K562 (cell line): ENCODE results near the gene BCL6B. TPM values are rescaled to one million over a fixed set of nuclear protein-coding genes. Genes with fewer than 3 reads are reported as not detected.
A peak's percentile ranks its signal among the peaks of the same experiment; 100 is the strongest.

Experiments
- ATAC-seq: fragments of 200-7000 bp; cut with Tn5 transposase; 3 replicates; pipeline ENCODE4 v1.9.1; 2020; ENCODE audit warnings: moderate library complexity
- BruUV-seq: library from RNA; stranded (reverse); fragments of 400-500 nt; replicated peaks from 2 replicates; lab custom pipeline; 2021; lab: Mats Ljungman, UMichigan
- CTCF ChIA-PET: fragments of 300-600 bp; formaldehyde crosslinking; extraction: SDS; loops from one replicate; lab custom pipeline; 2021; ENCODE audit warnings: low intra/inter-chr PET ratio; lab: Yijun Ruan, JAX
- POLR2A ChIA-PET: fragments of 300-600, 350-650 bp; sonication (Branson Sonifier 250); formaldehyde crosslinking; extraction: SDS; loops from one replicate; lab custom pipeline; 2021; ENCODE audit warnings: antibody characterized with exemption, inconsistent platforms; lab: Yijun Ruan, JAX
- DNase-seq, 4 experiments: peaks; one replicate each; pipeline versions ENCODE4 v3.0.0 to v3.0.0-alpha.2; 2011 to 2018; ENCODE audit warnings: low spot score in 3 of 4, mixed read lengths in 3 of 4; ENCODE audit errors: extremely low read depth in 1 of 4
- FAIRE-seq: peaks from 2 replicates; lab custom pipeline; 2011; peaks lifted over from hg19 to GRCh38; lab: Jason Lieb, UNC
- H2AFZ ChIP-seq: 2 replicates; pipeline ENCODE4 v1.6.0; 2011; ENCODE audit warnings: low read depth, low read length, control low read depth, inconsistent platforms
- H3K27ac ChIP-seq: fragments of 200-600 bp; 3 replicates; pipeline ENCODE4 v1.8.0; 2011; ENCODE audit warnings: low read depth, mild to moderate bottlenecking, control low read depth, inconsistent platforms, low read length, moderate library complexity, mixed read lengths; ENCODE audit errors: extremely low read depth
- H3K27me3 ChIP-seq, 2 experiments: fragments of 300-600 bp in 1 of 2; 2 replicates in 1 of 2; 3 replicates in 1 of 2; pipeline versions ENCODE4 v1.6.0 to v1.8.0; 2011; ENCODE audit warnings: inconsistent platforms in 2 of 2, low read length in 2 of 2, mild to moderate bottlenecking in 1 of 2, mixed read lengths in 1 of 2, moderate library complexity in 1 of 2; ENCODE audit not compliant: control insufficient read depth in 2 of 2, insufficient read depth in 2 of 2
- H3K36me3 ChIP-seq: fragments of 300-600 bp; 3 replicates; pipeline ENCODE4 v1.8.0; 2011; ENCODE audit warnings: mild to moderate bottlenecking, low read length, inconsistent platforms; ENCODE audit not compliant: control insufficient read depth, insufficient read depth
- H3K4me1 ChIP-seq, 2 experiments: fragments of 200-600 bp in 1 of 2; replicated peaks in 1 of 2; 2 replicates in 1 of 2; 3 replicates in 1 of 2; pipeline versions ENCODE4 v1.5.1 to v1.8.0; 2011; ENCODE audit warnings: inconsistent platforms in 2 of 2, low read length in 2 of 2, mild to moderate bottlenecking in 1 of 2, mixed read lengths in 1 of 2, moderate library complexity in 1 of 2; ENCODE audit not compliant: control insufficient read depth in 2 of 2, insufficient read depth in 2 of 2
- H3K4me2 ChIP-seq: 2 replicates; pipeline ENCODE4 v1.6.1; 2011; ENCODE audit warnings: low read length, control low read depth, inconsistent platforms, mixed read lengths; ENCODE audit not compliant: insufficient read depth
- H3K4me3 ChIP-seq: fragments of 200-600 bp; sonication (generic), shearing (Covaris generic); 2 replicates; pipeline ENCODE4 v1.5.1; 2016; ENCODE audit warnings: control low read depth, inconsistent platforms
- H3K79me2 ChIP-seq: fragments of 200-600 bp; 3 replicates; pipeline ENCODE4 v1.8.0; 2011; ENCODE audit warnings: low read length, inconsistent platforms; ENCODE audit not compliant: control insufficient read depth, insufficient read depth
- H3K9ac ChIP-seq, 2 experiments: 2 replicates each; pipeline versions ENCODE4 v1.6.0 to v1.6.1; 2011; ENCODE audit warnings: low read depth in 2 of 2, low read length in 2 of 2, control low read depth in 1 of 2, inconsistent platforms in 1 of 2, mild to moderate bottlenecking in 1 of 2, mixed read lengths in 1 of 2; ENCODE audit not compliant: insufficient read depth in 1 of 2
- H3K9me1 ChIP-seq: one replicate; pipeline ENCODE4 v1.6.0; 2011; ENCODE audit warnings: inconsistent platforms, mild to moderate bottlenecking, low read length, moderate library complexity; ENCODE audit not compliant: control insufficient read depth, insufficient read depth
- H3K9me3 ChIP-seq: replicated peaks from 2 replicates; pipeline ENCODE4 v1.5.1; 2011; ENCODE audit warnings: low read depth, low read length, inconsistent platforms; ENCODE audit not compliant: control insufficient read depth, insufficient read depth
- H4K20me1 ChIP-seq: replicated peaks from 2 replicates; pipeline ENCODE4 v1.6.1; 2011; ENCODE audit warnings: low read length, inconsistent platforms, mixed read lengths; ENCODE audit not compliant: control insufficient read depth, insufficient read depth
- ATF4 ChIP-seq: fragments of 450-650 bp; formaldehyde crosslinking; IDR thresholded peaks from 2 replicates; pipeline ENCODE4 v1.4.0; 2022; ENCODE audit warnings: mild to moderate bottlenecking, moderate library complexity
- CREB5 ChIP-seq: fragments of 250-450 bp; sonication (Bioruptor Pico); IDR thresholded peaks from 2 replicates; pipeline ENCODE4 v1.5.0; 2020; ENCODE audit warnings: mild to moderate bottlenecking
- FOXO4 ChIP-seq: fragments of 450-650 bp; formaldehyde crosslinking; IDR thresholded peaks from 2 replicates; pipeline ENCODE4 v1.4.0; 2020; ENCODE audit warnings: mild to moderate bottlenecking, moderate library complexity
- GABPB1 ChIP-seq: sonication (generic); formaldehyde crosslinking; IDR thresholded peaks from 2 replicates; pipeline ENCODE4 v1.8.0; 2022; ENCODE audit warnings: mild to moderate bottlenecking, missing genetic modification reagents
- GATA2 ChIP-seq: sonication (generic); formaldehyde crosslinking; IDR thresholded peaks from 2 replicates; pipeline ENCODE4 v1.4.0; 2020; ENCODE audit warnings: mild to moderate bottlenecking, missing genetic modification reagents
- HDAC3 ChIP-seq: fragments of 450-650 bp; IDR thresholded peaks from 2 replicates; pipeline ENCODE4 v1.6.1; 2018; ENCODE audit warnings: borderline replicate concordance, mild to moderate bottlenecking, moderate library complexity; ENCODE audit not compliant: partially characterized antibody
- HNRNPL ChIP-seq: fragments of 200-400 bp; formaldehyde crosslinking; IDR thresholded peaks from 2 replicates; pipeline ENCODE4 v1.6.1; 2017; ENCODE audit warnings: low read depth, mild to moderate bottlenecking, low read length
- HNRNPLL ChIP-seq: fragments of 200-400 bp; formaldehyde crosslinking; IDR thresholded peaks from 2 replicates; pipeline ENCODE4 v1.6.1; 2017; ENCODE audit warnings: low read length, low read depth, mild to moderate bottlenecking; ENCODE audit not compliant: poor library complexity, severe bottlenecking
- KDM1A ChIP-seq, 2 experiments: fragments of 450-650 bp; IDR thresholded peaks; 2 replicates each; pipeline ENCODE4 v1.6.1; 2016; ENCODE audit warnings: mild to moderate bottlenecking in 2 of 2
- NELFE ChIP-seq: IDR thresholded peaks from 2 replicates; pipeline ENCODE4 v1.6.1; 2011; ENCODE audit warnings: mild to moderate bottlenecking; ENCODE audit not compliant: insufficient read depth, insufficient read length
- NFYB ChIP-seq: IDR thresholded peaks from 2 replicates; pipeline ENCODE4 v1.6.1; 2011; ENCODE audit warnings: mild to moderate bottlenecking, moderate library complexity; ENCODE audit not compliant: insufficient read length; ENCODE audit errors: extremely low read depth
- RUNX1 ChIP-seq: sonication (generic); IDR thresholded peaks from 2 replicates; pipeline ENCODE4 v1.6.1; 2016; ENCODE audit warnings: antibody characterized with exemption, low read depth
- SMAD1 ChIP-seq: fragments of 150-350 bp; IDR thresholded peaks from 2 replicates; pipeline ENCODE4 v1.6.1; 2014; ENCODE audit warnings: low read length, low read depth; ENCODE audit not compliant: partially characterized antibody
- TAF9B ChIP-seq: fragments of 450-650 bp; IDR thresholded peaks from 2 replicates; pipeline ENCODE4 v1.6.1; 2018; ENCODE audit warnings: mild to moderate bottlenecking; ENCODE audit not compliant: partially characterized antibody
- TFAP4 ChIP-seq: sonication (generic); formaldehyde crosslinking; IDR thresholded peaks from 2 replicates; pipeline ENCODE4 v1.8.0; 2022; ENCODE audit warnings: missing genetic modification reagents, mild to moderate bottlenecking, moderate library complexity, borderline replicate concordance
- ZNF184 ChIP-seq: sonication (generic); formaldehyde crosslinking; IDR thresholded peaks from 2 replicates; pipeline ENCODE4 v1.5.0; 2020; ENCODE audit warnings: missing genetic modification reagents
- WGBS: fragments of 100-300 bp; shearing (Covaris generic); methylation state at CpG from one replicate; pipeline ENCODE4 v1.1.6; 2016; ENCODE audit warnings: low coverage, mixed read lengths; ENCODE audit not compliant: insufficient coverage; ENCODE audit errors: missing lambda C conversion rate; 5-methylcytosine and 5-hydroxymethylcytosine counted together
- in situ Hi-C: fragments of 300-500 bp; cut with MboI; formaldehyde crosslinking; loops from 4 replicates; pipeline ENCODE4 v1.15.0; 2018; ENCODE audit warnings: inconsistent platforms, mixed read lengths
- intact Hi-C: fragments of 100-400 bp; cut with micrococcal nuclease; formaldehyde crosslinking; loops from 2 replicates; pipeline ENCODE4 v1.14.2; 2022
- polyA plus RNA-seq, 8 experiments: library from polyadenylated mRNA; depleted of rRNA in 4 of 8; stranded (reverse) in 5 of 8; unstranded in 3 of 8; fragments of >200 nt; fragmentation: Nextera tagmentation in 2 of 8; fragmentation: Illumina TruSeq in 1 of 8; extraction: Ambion mirVana in 2 of 8; extraction: Trizol in 1 of 8; gene quantifications; 2 replicates each; pipeline versions ENCODE4 v1.2.1 to v1.2.3, GENCODE V29; 2011 to 2014; ENCODE audit warnings: inconsistent platforms in 1 of 8, missing spikeins in 1 of 8
- total RNA-seq, 7 experiments: library from RNA; depleted of rRNA in 6 of 7; stranded (reverse); fragments of >200 nt in 6 of 7; fragmentation: Illumina TruSeq in 2 of 7; extraction: Trizol in 2 of 7; gene quantifications; 2 replicates each; pipeline versions ENCODE4 v1.2.1 to v1.2.3, GENCODE V29; 2011 to 2021; ENCODE audit warnings: low replicate concordance in 1 of 7

BCL6B gene
- total and polyA plus RNA-seq, 9 of the 15 experiments (the other 6 are each of a cell fraction or from before 2014, with no cell fraction given) = 0.89 to 5.0 (median 3.6) TPM

GRCh38 chr17:7014261-7014994 is 8.4 kb upstream of the BCL6B start:
- intact Hi-C loops = loop anchor here (5.0 kb wide), 1 partner anchor 347 kb away; no protein-coding TSS in a partner anchor
- DNase-seq = peak; percentile 82 to 95 (median 86)
- Histone ChIP-seq H3K9ac (peak overlapping the region; percentile 88 to 98), H3K27ac (peak overlapping the region; percentile 96), H3K9me1 (no peaks in the 10 kb centered on the region), H3K4me3 (peak overlapping the region; percentile 81), H2AFZ (peak overlapping the region; percentile 78), H3K36me3 (peaks cover 16% of the 10 kb centered on the region; the same call in 2 of the 3 replicates), H3K4me1 (peaks cover 39 to 50% of the 10 kb centered on the region in 2 experiments), H3K79me2 (peaks cover 53% of the 10 kb centered on the region), H4K20me1 (no peaks in the 10 kb centered on the region), H3K4me2 (peak overlapping the region; percentile 100), H3K9me3 (no peaks in the 10 kb centered on the region), H3K27me3 (no peaks in the 10 kb centered on the region)
- CTCF ChIA-PET = interaction anchor here (1.0 kb wide), 1 partner anchor 100 kb away, joined by 3 read pairs; no protein-coding TSS in a partner anchor
- BruUV-seq = no TSS peak
- peak; percentile 92 for ATAC-seq
- in situ Hi-C loops = loop anchor here (5.0 kb wide), 1 partner anchor 172 kb away; no protein-coding TSS in a partner anchor
- peak; percentile 82 for FAIRE-seq
- POLR2A ChIA-PET = interaction anchor here (0.6 to 1.5 kb wide), 3 partner anchors 22 to 280 kb away, joined by 3 to 4 read pairs (median 3); partner anchors contain the start of gene SLC16A13
- 2% methylated on average over 33 of the region's 75 CpGs for WGBS
- TF ChIP-seq HDAC3 = no peak
- no peak for TF ChIP-seq RUNX1
- TF ChIP-seq GATA2 = no peak
- no peak; the same call in 1 of the 2 replicates for TF ChIP-seq ATF4 (CRISPR knock-in tag)
- TF ChIP-seq TAF9B = peak; percentile 25
- TF ChIP-seq CREB5 (CRISPR knock-in tag) = no peak
- no peak for TF ChIP-seq KDM1A (IDR thresholded peaks at IDR 0.05)
- TF ChIP-seq NELFE = no peak
- TF ChIP-seq NFYB = peak; percentile 16
- TF ChIP-seq SMAD1 = no peak
- peak; percentile 77 for TF ChIP-seq TFAP4 (CRISPR knock-in tag)
- peak; percentile 44 for TF ChIP-seq HNRNPLL
- no peak for TF ChIP-seq ZNF184 (CRISPR knock-in tag)
- peak; percentile 95 for TF ChIP-seq GABPB1 (CRISPR knock-in tag)
- no peak for TF ChIP-seq HNRNPL
- no peak for TF ChIP-seq FOXO4 (CRISPR knock-in tag)
